MCF 10A (cell line): ENCODE measurements around the gene PARD3. TPM values are rescaled to one million over a fixed set of nuclear protein-coding genes. Genes with fewer than 3 reads are reported as not detected.

Experiments used
- BruUV-seq: library from RNA; stranded (reverse); fragments of 400-500 nt; replicated peaks from 2 replicates; lab custom pipeline; 2021; lab: Mats Ljungman, UMichigan
- CTCF ChIA-PET: fragments of 300-600 bp; sonication (Branson Sonifier 250); formaldehyde crosslinking; extraction: SDS; loops from one replicate; lab custom pipeline; 2021; ENCODE audit warnings: antibody characterized with exemption, inconsistent platforms; lab: Yijun Ruan, JAX
- POLR2A ChIA-PET: fragments of 300-600, 350-650 bp; sonication (Branson Sonifier 250); formaldehyde crosslinking; extraction: SDS; loops from one replicate; lab custom pipeline; 2020; ENCODE audit warnings: antibody characterized with exemption, inconsistent platforms; lab: Yijun Ruan, JAX
- DNase-seq: peaks from one replicate; pipeline ENCODE4 v3.0.0-alpha.2; 2018; ENCODE audit not compliant: unreplicated experiment
- H3K27ac Mint-ChIP-seq: one replicate; pipeline ENCODE4 v1.8.0; 2022; ENCODE audit warnings: mild to moderate bottlenecking, low read depth, mixed read lengths; ENCODE audit not compliant: unreplicated experiment
- H3K27me3 Mint-ChIP-seq: one replicate; pipeline ENCODE4 v1.8.0; 2022; ENCODE audit warnings: mixed read lengths; ENCODE audit not compliant: insufficient read depth, unreplicated experiment
- H3K36me3 Mint-ChIP-seq: one replicate; pipeline ENCODE4 v1.8.0; 2022; ENCODE audit warnings: mild to moderate bottlenecking, moderate library complexity, mixed read lengths; ENCODE audit not compliant: insufficient read depth, unreplicated experiment
- H3K4me1 Mint-ChIP-seq: one replicate; pipeline ENCODE4 v1.8.0; 2022; ENCODE audit warnings: mixed read lengths; ENCODE audit not compliant: insufficient read depth, unreplicated experiment
- H3K4me3 Mint-ChIP-seq: one replicate; pipeline ENCODE4 v1.8.0; 2022; ENCODE audit warnings: mild to moderate bottlenecking, moderate library complexity, mixed read lengths; ENCODE audit not compliant: unreplicated experiment
- H3K9me3 Mint-ChIP-seq: one replicate; pipeline ENCODE4 v1.8.0; 2022; ENCODE audit warnings: mixed read lengths; ENCODE audit not compliant: unreplicated experiment
- intact Hi-C: fragments of 100-400 bp; cut with micrococcal nuclease; formaldehyde crosslinking; loops from 2 replicates; pipeline ENCODE4 v1.14.1; 2022
- total RNA-seq: library from RNA; stranded (reverse); gene quantifications from 2 replicates; pipeline ENCODE4 v1.2.3, GENCODE V29; 2022
- TF ChIP-seq, protein P1 (sequence below): fragments of 200-600 bp; IDR thresholded peaks from one replicate; pipeline ENCODE4 v1.8.0; 2022; ENCODE audit warnings: antibody characterized with exemption, mild to moderate bottlenecking; ENCODE audit not compliant: unreplicated experiment

PARD3 gene
- total RNA-seq, 1 experiment from 2014 or later: 70.0 TPM

GRCh38 chr10:34079702-34080484, 735.2 kb downstream of the PARD3 start:
- ChIA-PET CTCF (no interaction called here), POLR2A (no interaction called here)
- intact Hi-C loops: no loop called here
- DNase-seq: no peak
- BruUV-seq: no TSS peak
- TF ChIP-seq, protein P1, sequence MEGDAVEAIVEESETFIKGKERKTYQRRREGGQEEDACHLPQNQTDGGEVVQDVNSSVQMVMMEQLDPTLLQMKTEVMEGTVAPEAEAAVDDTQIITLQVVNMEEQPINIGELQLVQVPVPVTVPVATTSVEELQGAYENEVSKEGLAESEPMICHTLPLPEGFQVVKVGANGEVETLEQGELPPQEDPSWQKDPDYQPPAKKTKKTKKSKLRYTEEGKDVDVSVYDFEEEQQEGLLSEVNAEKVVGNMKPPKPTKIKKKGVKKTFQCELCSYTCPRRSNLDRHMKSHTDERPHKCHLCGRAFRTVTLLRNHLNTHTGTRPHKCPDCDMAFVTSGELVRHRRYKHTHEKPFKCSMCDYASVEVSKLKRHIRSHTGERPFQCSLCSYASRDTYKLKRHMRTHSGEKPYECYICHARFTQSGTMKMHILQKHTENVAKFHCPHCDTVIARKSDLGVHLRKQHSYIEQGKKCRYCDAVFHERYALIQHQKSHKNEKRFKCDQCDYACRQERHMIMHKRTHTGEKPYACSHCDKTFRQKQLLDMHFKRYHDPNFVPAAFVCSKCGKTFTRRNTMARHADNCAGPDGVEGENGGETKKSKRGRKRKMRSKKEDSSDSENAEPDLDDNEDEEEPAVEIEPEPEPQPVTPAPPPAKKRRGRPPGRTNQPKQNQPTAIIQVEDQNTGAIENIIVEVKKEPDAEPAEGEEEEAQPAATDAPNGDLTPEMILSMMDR: no peak
- peaks cover 14% of the 10 kb centered on the region for H3K9me3 Mint-ChIP-seq
- H3K36me3 Mint-ChIP-seq: no peaks in the 10 kb centered on the region
- no peak overlapping the region for H3K4me3 Mint-ChIP-seq
- H3K4me1 Mint-ChIP-seq: no peaks in the 10 kb centered on the region
- no peaks in the 10 kb centered on the region for H3K27me3 Mint-ChIP-seq
- H3K27ac Mint-ChIP-seq: no peak overlapping the region

- Mint-ChIP-seq H3K36me3 (no peaks in the 10 kb centered on the region), H3K27ac (no peak overlapping the region), H3K9me3 (peaks cover 9% of the 10 kb centered on the region), H3K4me1 (no peaks in the 10 kb centered on the region), H3K4me3 (no peak overlapping the region), H3K27me3 (no peaks in the 10 kb centered on the region)
- TF ChIP-seq, protein P1: no peak
- BruUV-seq: no TSS peak
- ChIA-PET POLR2A (no interaction called here), CTCF (no interaction called here)
- intact Hi-C loops: no loop called here
- DNase-seq: no peak
Observed at GRCh38 chr10:34078745-34079470, 736.2 kb downstream of the PARD3 start.

- no peak overlapping the region for H3K27ac Mint-ChIP-seq
- CTCF ChIA-PET: interaction anchor here (0.6 kb wide), 1 partner anchor 729 kb away, joined by 5 read pairs; no protein-coding TSS in a partner anchor
- POLR2A ChIA-PET: no interaction called here
Observed at GRCh38 chr10:34078017-34078744, 736.9 kb downstream of the PARD3 start.

More at GRCh38 chr10:34078017-34078744, 736.9 kb downstream of the PARD3 start:
- no peaks in the 10 kb centered on the region for H3K27me3 Mint-ChIP-seq
- intact Hi-C loops: no loop called here
- DNase-seq: no peak
- H3K36me3 Mint-ChIP-seq: no peaks in the 10 kb centered on the region
- no peaks in the 10 kb centered on the region for H3K4me1 Mint-ChIP-seq
- BruUV-seq: no TSS peak
- peaks cover 8% of the 10 kb centered on the region for H3K9me3 Mint-ChIP-seq
- no peak overlapping the region for H3K4me3 Mint-ChIP-seq
- TF ChIP-seq, protein P1: peak; percentile 8
